ENCODE measurements around the gene S1PR3.

S1PR3 gene

GRCh38 chr9:89036383-89036782, 45.1 kb downstream of the S1PR3 start:
- DNase-seq = no peak

DNA sequence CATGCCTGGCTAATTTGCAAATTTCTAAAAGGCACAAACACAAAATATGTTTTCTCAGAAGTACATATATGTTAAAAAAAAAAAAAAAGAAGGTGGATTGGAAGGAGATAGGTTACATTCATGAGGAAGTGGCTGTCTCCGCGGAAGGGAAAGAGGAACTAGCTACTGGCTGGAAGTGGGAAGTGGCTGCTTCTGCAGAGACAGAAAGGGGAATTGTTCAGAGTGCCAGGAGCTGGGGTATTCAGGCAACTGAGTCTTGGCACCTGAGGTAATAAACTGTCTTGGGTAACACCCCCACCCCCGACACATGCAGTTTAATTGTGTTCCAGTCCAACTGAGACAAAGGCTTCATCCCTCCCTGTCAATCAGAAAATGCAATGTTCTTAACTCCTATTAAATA, 45.6 kb downstream of the S1PR3 start:
- DNase-seq = peak in 8 of 56 donors; percentile 5 to 23 (median 14)

GRCh38 chr9:89037346-89037745, 46.1 kb downstream of the S1PR3 start:
- no peak for DNase-seq

GRCh38 chr9:89037891-89038290, 46.6 kb downstream of the S1PR3 start:
- no peak for DNase-seq

- DNase-seq = peak in 44 of 56 donors; percentile 11 to 76 (median 42)
These were observed 47.3 kb downstream of the S1PR3 start for GRCh38 chr9:89038382-89039103.

GRCh38 chr9:89039104-89039465, 47.8 kb downstream of the S1PR3 start:
- peak in 4 of 56 donors; percentile 10 to 40 (median 28) for DNase-seq

DNA sequence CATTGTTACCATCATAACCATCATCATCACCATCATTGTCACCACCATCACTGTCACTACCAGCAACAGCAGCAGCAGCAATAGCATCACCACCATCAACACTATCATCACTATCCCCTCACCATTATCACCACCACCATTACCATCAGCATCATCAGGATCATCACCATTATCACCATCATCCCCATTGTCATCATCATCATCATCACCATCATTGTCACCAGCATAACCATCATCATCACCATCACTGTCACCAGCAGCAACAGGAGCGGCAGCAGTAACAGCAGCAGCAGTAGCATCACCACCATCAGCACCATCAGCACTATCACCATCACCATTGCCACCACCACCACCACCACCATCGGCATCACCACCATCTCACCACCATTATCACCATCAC, 48.4 kb downstream of the S1PR3 start:
- DNase-seq = no peak

- DNase-seq = no peak
These were observed 51.7 kb downstream of the S1PR3 start for GRCh38 chr9:89042984-89043383.

DNA sequence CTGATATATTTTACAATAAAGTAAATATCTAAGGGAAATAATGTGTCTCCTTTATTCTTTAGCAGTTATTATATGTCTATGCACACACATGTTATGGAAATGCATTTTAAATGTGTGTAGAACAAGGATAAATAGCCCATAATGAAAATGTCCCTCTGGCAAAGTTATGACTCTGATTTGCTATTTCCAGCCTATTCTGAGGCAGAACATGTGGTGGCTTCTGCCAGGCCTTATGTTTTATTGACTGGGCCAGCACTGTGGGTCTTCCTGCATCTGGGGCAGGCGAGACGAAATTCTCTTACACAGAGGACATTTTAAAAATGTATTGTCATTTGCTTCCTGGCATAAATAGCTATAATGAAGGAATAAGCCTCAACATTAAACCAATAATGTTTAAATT, 52.8 kb downstream of the S1PR3 start:
- no peak for DNase-seq

DNA sequence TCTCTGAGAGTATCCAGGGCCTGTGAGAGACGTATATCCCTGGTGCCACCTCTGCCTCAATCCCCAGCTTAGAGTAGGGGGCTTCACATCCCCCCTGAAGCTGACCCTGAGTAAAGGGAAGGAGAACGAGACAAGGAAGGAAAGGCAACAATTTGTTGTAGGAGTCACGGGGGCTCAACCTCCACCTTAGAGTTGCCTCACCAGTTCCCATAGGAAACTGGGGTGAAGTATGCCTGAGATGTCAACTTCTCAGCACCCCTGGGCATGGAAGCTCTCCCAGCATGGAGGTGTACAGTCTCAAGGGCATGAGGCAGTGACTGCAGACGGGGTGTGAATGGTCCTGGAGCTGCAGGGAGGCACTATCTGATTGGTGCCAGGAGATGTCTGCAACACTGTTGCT, 53.6 kb downstream of the S1PR3 start:
- DNase-seq = no peak

DNA sequence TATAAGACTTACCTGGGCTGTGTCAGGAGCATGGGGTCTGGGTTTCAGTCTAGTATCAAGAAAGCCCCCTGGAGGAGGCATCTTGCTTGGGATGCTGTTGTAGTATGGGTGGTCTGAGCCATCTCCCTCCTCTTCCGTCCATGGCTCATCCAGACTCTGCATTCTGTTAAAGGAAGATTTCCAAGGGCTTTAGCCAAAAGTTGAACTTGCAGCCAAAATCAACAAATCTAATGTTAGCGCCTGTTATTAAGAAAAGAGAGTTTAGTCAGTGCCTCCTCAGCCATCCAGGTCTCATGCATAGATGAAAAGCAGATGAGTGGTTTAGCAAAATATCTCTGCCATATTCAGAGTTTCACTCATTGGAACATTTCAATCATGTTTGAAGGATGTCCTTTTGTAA, 55.6 kb downstream of the S1PR3 start:
- DNase-seq = no peak

GRCh38 chr9:89047667-89048066, 56.4 kb downstream of the S1PR3 start:
- no peak for DNase-seq

DNA sequence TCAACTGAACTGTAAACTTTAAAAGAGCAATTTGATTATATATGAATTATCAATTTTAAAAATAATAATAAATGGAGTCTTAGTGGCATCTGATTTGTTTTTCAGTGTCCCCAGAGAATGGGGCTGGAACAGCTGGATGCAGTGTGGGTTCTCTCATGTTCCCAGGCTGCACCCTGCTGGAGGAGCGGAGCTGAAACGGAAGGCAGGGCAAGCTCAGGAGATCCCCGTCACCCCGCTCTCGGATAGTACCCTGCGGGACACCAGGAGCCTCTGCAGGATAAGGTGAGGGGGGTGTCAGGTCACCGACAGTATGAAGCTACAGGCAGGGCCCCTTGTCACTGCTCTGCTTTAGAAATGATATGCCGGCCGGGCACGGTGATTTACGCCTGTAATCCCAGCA, 57.3 kb downstream of the S1PR3 start:
- DNase-seq = no peak

DNA sequence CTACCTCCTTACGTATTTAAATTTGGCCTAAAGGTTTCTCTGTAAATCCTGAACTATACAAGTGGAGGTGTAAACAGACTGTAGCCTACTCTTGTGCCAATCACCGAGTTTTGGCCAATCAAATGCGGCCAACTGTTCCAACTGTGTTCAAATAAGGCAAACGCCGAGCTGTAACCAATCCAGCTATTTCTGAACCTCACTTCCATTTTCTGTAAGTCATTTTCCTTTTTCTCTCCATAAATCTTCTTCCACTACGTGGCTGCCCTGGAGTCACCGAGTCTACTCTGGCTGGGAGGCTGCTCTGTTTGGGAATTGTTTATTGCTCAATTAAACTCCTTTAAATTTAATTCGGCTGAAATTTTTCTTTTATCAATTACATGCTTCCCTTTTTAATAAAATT, 58.4 kb downstream of the S1PR3 start:
- no peak for DNase-seq

GRCh38 chr9:89051421-89052025, 60.3 kb downstream of the S1PR3 start:
- no peak for DNase-seq

GRCh38 chr9:89052470-89053097, 61.3 kb downstream of the S1PR3 start:
- DNase-seq = no peak

- no peak for DNase-seq
These were observed 62.0 kb downstream of the S1PR3 start for GRCh38 chr9:89053301-89053700.
